ENCODE measurements around the gene ABL1.

DNA sequence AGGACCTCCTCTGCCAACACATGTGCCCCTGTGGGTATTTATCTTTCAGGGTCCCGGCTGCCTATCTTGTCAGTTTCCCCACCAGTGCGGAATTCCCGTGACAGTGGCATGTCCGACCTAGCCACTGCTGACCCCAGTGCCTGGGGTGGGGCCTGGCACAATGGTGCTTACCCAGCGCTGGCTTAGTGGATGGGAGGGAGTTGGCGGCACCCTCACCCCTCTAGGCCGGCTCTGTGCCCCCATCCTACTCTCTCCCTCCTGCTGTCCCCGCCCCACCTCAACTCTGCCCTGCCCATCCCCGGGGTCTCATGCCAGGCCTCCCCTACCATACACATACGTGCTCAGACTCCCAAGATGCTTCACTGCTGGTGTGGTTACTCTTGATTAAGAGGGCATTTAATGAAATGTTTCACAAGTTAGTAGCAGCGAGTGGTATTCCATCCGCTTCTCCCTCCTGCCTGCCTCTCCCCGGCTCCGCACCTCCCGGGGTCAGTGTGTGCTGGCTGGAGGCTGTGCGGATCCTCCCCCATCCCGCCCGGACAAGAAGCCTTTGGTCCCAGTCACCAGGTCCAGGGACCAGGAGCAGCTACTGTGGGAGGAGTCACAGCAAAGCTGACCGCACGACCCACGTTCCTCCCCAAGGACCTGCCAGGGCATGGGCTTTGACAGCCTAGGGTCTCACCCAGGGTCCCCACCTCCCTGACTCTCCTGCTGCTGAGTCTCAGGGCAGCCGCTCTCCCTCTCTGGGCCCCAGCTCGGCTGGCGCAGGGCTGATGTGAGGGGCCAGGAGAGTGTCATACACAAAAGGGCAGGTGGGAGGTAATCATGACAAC is 71.1 kb downstream of the ABL1 start:
- TF ChIP-seq CTCF (conservative IDR thresholded peaks at IDR 0.05; ENCODE audit: low read length) (no peak), EZH2phosphoT487 (IDR thresholded peaks at IDR 0.05; ENCODE audit: borderline replicate concordance) (no peak)
